WTC11 (cell line): Measurements from ENCODE around the gene NGRN.

Source experiments
- ATF3 ChIP-seq: sonication (generic); formaldehyde crosslinking; conservative IDR thresholded peaks from 2 replicates; pipeline ENCODE4 v1.8.1; 2022; ENCODE audit warnings: mild to moderate bottlenecking, missing genetic modification reagents
- ESRRA ChIP-seq: sonication (generic); formaldehyde crosslinking; IDR thresholded peaks from 2 replicates; pipeline ENCODE4 v1.8.1; 2022; ENCODE audit warnings: mild to moderate bottlenecking, missing genetic modification reagents, borderline replicate concordance
- MAX ChIP-seq: sonication (generic); formaldehyde crosslinking; IDR thresholded peaks from 2 replicates; pipeline ENCODE4 v1.8.0; 2022; ENCODE audit warnings: mild to moderate bottlenecking, missing genetic modification reagents
- MXD4 ChIP-seq: fragments of 250-450 bp; sonication (Bioruptor Pico); IDR thresholded peaks from 2 replicates; pipeline ENCODE4 v1.8.0; 2021; ENCODE audit warnings: mild to moderate bottlenecking, moderate library complexity, borderline replicate concordance
- ZBTB43 ChIP-seq: sonication (generic); formaldehyde crosslinking; IDR thresholded peaks from 2 replicates; pipeline ENCODE4 v1.8.1; 2023; ENCODE audit warnings: mild to moderate bottlenecking, missing genetic modification reagents
- ZNF121 ChIP-seq: sonication (generic); formaldehyde crosslinking; IDR thresholded peaks from 2 replicates; pipeline ENCODE4 v1.8.0; 2023; ENCODE audit warnings: missing genetic modification reagents
- ZNF138 ChIP-seq: sonication (generic); formaldehyde crosslinking; conservative IDR thresholded peaks from 2 replicates; pipeline ENCODE4 v1.8.1; 2022; ENCODE audit warnings: mild to moderate bottlenecking, moderate library complexity, missing genetic modification reagents
- TF ChIP-seq, protein P1 (sequence below): fragments of 200-600 bp; IDR thresholded peaks from 2 replicates; pipeline ENCODE4 v1.8.0; 2022; ENCODE audit warnings: antibody characterized with exemption
- TF ChIP-seq, protein P2 (sequence below): sonication (generic); formaldehyde crosslinking; conservative IDR thresholded peaks from 2 replicates; pipeline ENCODE4 v1.8.1; 2023; ENCODE audit warnings: mild to moderate bottlenecking, low read depth, missing genetic modification reagents, moderate library complexity
- TF ChIP-seq, protein P3 (sequence below): sonication (generic); formaldehyde crosslinking; IDR thresholded peaks from 2 replicates; pipeline ENCODE4 v1.8.0; 2022; ENCODE audit warnings: mild to moderate bottlenecking, missing genetic modification reagents
- TF ChIP-seq, protein P4 (sequence below): sonication (generic); formaldehyde crosslinking; IDR thresholded peaks from 2 replicates; pipeline ENCODE4 v1.8.0; 2022; ENCODE audit warnings: mild to moderate bottlenecking, missing genetic modification reagents

GRCh38 chr15:90315278-90315982 lies 50.0 kb downstream of the NGRN start:
- TF ChIP-seq ATF3 (CRISPR knock-in tag) (no peak), ZNF121 (CRISPR knock-in tag) (no peak), MAX (CRISPR knock-in tag) (no peak), MXD4 (CRISPR knock-in tag) (no peak), ESRRA (CRISPR knock-in tag) (no peak), ZNF138 (CRISPR knock-in tag) (no peak), ZBTB43 (CRISPR knock-in tag) (no peak)
- TF ChIP-seq, protein P1, sequence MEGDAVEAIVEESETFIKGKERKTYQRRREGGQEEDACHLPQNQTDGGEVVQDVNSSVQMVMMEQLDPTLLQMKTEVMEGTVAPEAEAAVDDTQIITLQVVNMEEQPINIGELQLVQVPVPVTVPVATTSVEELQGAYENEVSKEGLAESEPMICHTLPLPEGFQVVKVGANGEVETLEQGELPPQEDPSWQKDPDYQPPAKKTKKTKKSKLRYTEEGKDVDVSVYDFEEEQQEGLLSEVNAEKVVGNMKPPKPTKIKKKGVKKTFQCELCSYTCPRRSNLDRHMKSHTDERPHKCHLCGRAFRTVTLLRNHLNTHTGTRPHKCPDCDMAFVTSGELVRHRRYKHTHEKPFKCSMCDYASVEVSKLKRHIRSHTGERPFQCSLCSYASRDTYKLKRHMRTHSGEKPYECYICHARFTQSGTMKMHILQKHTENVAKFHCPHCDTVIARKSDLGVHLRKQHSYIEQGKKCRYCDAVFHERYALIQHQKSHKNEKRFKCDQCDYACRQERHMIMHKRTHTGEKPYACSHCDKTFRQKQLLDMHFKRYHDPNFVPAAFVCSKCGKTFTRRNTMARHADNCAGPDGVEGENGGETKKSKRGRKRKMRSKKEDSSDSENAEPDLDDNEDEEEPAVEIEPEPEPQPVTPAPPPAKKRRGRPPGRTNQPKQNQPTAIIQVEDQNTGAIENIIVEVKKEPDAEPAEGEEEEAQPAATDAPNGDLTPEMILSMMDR = no peak
- TF ChIP-seq, protein P2, sequence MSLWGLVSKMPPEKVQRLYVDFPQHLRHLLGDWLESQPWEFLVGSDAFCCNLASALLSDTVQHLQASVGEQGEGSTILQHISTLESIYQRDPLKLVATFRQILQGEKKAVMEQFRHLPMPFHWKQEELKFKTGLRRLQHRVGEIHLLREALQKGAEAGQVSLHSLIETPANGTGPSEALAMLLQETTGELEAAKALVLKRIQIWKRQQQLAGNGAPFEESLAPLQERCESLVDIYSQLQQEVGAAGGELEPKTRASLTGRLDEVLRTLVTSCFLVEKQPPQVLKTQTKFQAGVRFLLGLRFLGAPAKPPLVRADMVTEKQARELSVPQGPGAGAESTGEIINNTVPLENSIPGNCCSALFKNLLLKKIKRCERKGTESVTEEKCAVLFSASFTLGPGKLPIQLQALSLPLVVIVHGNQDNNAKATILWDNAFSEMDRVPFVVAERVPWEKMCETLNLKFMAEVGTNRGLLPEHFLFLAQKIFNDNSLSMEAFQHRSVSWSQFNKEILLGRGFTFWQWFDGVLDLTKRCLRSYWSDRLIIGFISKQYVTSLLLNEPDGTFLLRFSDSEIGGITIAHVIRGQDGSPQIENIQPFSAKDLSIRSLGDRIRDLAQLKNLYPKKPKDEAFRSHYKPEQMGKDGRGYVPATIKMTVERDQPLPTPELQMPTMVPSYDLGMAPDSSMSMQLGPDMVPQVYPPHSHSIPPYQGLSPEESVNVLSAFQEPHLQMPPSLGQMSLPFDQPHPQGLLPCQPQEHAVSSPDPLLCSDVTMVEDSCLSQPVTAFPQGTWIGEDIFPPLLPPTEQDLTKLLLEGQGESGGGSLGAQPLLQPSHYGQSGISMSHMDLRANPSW (CRISPR knock-in tag) = no peak
- TF ChIP-seq, protein P3, sequence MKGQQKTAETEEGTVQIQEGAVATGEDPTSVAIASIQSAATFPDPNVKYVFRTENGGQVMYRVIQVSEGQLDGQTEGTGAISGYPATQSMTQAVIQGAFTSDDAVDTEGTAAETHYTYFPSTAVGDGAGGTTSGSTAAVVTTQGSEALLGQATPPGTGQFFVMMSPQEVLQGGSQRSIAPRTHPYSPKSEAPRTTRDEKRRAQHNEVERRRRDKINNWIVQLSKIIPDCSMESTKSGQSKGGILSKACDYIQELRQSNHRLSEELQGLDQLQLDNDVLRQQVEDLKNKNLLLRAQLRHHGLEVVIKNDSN (CRISPR knock-in tag) = no peak
- TF ChIP-seq, protein P4, sequence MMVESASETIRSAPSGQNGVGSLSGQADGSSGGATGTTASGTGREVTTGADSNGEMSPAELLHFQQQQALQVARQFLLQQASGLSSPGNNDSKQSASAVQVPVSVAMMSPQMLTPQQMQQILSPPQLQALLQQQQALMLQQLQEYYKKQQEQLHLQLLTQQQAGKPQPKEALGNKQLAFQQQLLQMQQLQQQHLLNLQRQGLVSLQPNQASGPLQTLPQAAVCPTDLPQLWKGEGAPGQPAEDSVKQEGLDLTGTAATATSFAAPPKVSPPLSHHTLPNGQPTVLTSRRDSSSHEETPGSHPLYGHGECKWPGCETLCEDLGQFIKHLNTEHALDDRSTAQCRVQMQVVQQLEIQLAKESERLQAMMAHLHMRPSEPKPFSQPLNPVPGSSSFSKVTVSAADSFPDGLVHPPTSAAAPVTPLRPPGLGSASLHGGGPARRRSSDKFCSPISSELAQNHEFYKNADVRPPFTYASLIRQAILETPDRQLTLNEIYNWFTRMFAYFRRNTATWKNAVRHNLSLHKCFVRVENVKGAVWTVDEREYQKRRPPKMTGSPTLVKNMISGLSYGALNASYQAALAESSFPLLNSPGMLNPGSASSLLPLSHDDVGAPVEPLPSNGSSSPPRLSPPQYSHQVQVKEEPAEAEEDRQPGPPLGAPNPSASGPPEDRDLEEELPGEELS (CRISPR knock-in tag) = no peak
